Psoas muscle (tissue), 8 donors: ENCODE data around the gene NUP98. TPM values are rescaled to one million over a fixed set of nuclear protein-coding genes. Genes with fewer than 3 reads are reported as not detected.
A peak's percentile ranks its signal among the peaks of the same experiment; 100 is the strongest.

ENCODE experiments used
- ATAC-seq, 4 donors: fragments of 200-7000 bp; cut with Tn5 transposase; one replicate each; pipeline ENCODE4 v1.9.1; 2020; ENCODE audit warnings: moderate library complexity in 3 of 4, mild to moderate bottlenecking in 2 of 4
- DNase-seq, 2 donors: peaks; one replicate each; pipeline ENCODE4 v3.0.0-alpha.2; 2020
- H3K27ac ChIP-seq: fragments of 200-600 bp; one replicate; pipeline ENCODE4 v1.8.0; 2022
- H3K27me3 ChIP-seq, 3 donors: fragments of 200-600 bp in 1 of 3; one replicate each; pipeline versions ENCODE4 v1.6.1 to v1.8.0; 2013 to 2022; ENCODE audit warnings: low read length in 2 of 3, mild to moderate bottlenecking in 2 of 3, moderate library complexity in 1 of 3; ENCODE audit not compliant: insufficient read depth in 3 of 3
- H3K36me3 ChIP-seq, 2 donors: fragments of 200-600 bp in 1 of 2; one replicate each; pipeline versions ENCODE4 v1.6.1 to v1.8.0; 2013 to 2022; ENCODE audit warnings: low read depth in 1 of 2, mild to moderate bottlenecking in 1 of 2, moderate library complexity in 1 of 2; ENCODE audit not compliant: insufficient read depth in 1 of 2
- H3K4me1 ChIP-seq: fragments of 200-600 bp; one replicate; pipeline ENCODE4 v1.8.0; 2022
- H3K4me3 ChIP-seq: fragments of 200-600 bp; one replicate; pipeline ENCODE4 v1.8.0; 2022; ENCODE audit warnings: mild to moderate bottlenecking
- H3K9me3 ChIP-seq: fragments of 200-600 bp; one replicate; pipeline ENCODE4 v1.8.0; 2022
- CTCF ChIP-seq: fragments of 200-600 bp; IDR thresholded peaks from one replicate; pipeline ENCODE4 v1.8.0; 2022; ENCODE audit warnings: antibody characterized with exemption
- WGBS, 3 donors: extraction: QIAGEN DNeasy Blood & Tissue Kit; methylation state at CpG; one replicate each; pipeline versions ENCODE4 v1.1.6 to v1.1.7; 2013; 5-methylcytosine and 5-hydroxymethylcytosine counted together
- intact Hi-C, 2 donors: fragments of 100-400 bp; cut with DNase I; formaldehyde crosslinking; loops; one replicate each; pipeline versions ENCODE4 v1.11.0 to v1.14.2; 2022
- polyA plus RNA-seq, 3 donors: library from polyadenylated mRNA; stranded (reverse); fragments of 200-250 nt; gene quantifications; one replicate each; pipeline ENCODE4 v1.2.3, GENCODE V29; 2013
- total RNA-seq, 4 donors: library from RNA; stranded (reverse); fragmentation: NEBNext Ultra II Directional in 2 of 4; extraction: Animal tissue kit (Norgen Biotek cat#: 25700) in 2 of 4; gene quantifications; one replicate each; pipeline versions ENCODE4 v1.2.1 to v1.2.4, GENCODE V29; 2021 to 2023
- donor health status: healthy with polysubstance abuse.
- donor health status: DM: no; HTN: no; CAD: no; lungs with moderate emphysema.
- donor health status: Bipolar disorder and iron deficiency.
- donor health status: healthy.
- donor health status: DM: yes; HTN: yes; CAD: no.
- donor health status: DM: no; HTN: no; CAD: no.
- donor health status: DM: no; HTN: no; CAD: no.
- donor health status: DM: yes; HTN: yes; CAD: no.

NUP98 gene
- total and polyA plus RNA-seq, 7 donors: 25.9 to 85.1 (median 59.3) TPM

- peak; percentile 60 to 77 (median 73) for ATAC-seq
These were observed 13.6 kb upstream of the NUP98 start for GRCh38 chr11:3810951-3811350.

GRCh38 chr11:3810446-3810845 lies 13.1 kb upstream of the NUP98 start:
- peak in 1 of 4 donors; percentile 4 for ATAC-seq
- Histone ChIP-seq H3K9me3 (no peaks in the 10 kb centered on the region), H3K27me3 (no peaks in the 10 kb centered on the region), H3K27ac (peak overlapping the region; percentile 36), H3K4me3 (no peak overlapping the region), H3K36me3 (no peaks in the 10 kb centered on the region), H3K4me1 (peaks cover 13% of the 10 kb centered on the region)
- no peak for DNase-seq
- WGBS, 3 donors: 90 to 95% (median 94%) methylated on average over 3 of the region's 3 CpGs
- TF ChIP-seq CTCF: no peak
- intact Hi-C loops: loop anchor here in 1 of 2 donors (2.0 kb wide), 1 partner anchor 28 kb away; no protein-coding TSS in a partner anchor

More at GRCh38 chr11:3810951-3811350, 13.6 kb upstream of the NUP98 start:
- WGBS, 3 donors: 88 to 97% (median 92%) methylated on average over 4 of the region's 4 CpGs
- TF ChIP-seq CTCF: no peak
- peak overlapping the region; percentile 36 for H3K27ac ChIP-seq
- intact Hi-C loops: loop anchor here in 1 of 2 donors (2.0 kb wide), 1 partner anchor 28 kb away; no protein-coding TSS in a partner anchor
- no peak for DNase-seq
- no peaks in the 10 kb centered on the region for H3K36me3 ChIP-seq
- no peaks in the 10 kb centered on the region for H3K9me3 ChIP-seq
- H3K4me1 ChIP-seq: peaks cover 13% of the 10 kb centered on the region
- H3K4me3 ChIP-seq: no peak overlapping the region
- no peaks in the 10 kb centered on the region for H3K27me3 ChIP-seq

GRCh38 chr11:3809624-3809928 lies 12.2 kb upstream of the NUP98 start:
- no peak for DNase-seq
- Histone ChIP-seq H3K4me1 (peaks cover 13% of the 10 kb centered on the region), H3K27ac (no peak overlapping the region), H3K27me3 (no peaks in the 10 kb centered on the region), H3K4me3 (no peak overlapping the region), H3K36me3 (no peaks in the 10 kb centered on the region), H3K9me3 (no peaks in the 10 kb centered on the region)
- no peak for ATAC-seq
- intact Hi-C loops: no loop called here
- 91 to 94% (median 94%) methylated on average over 1 of the region's 1 CpG for WGBS, 3 donors
- TF ChIP-seq CTCF: no peak

GRCh38 chr11:3808861-3809623 lies 11.7 kb upstream of the NUP98 start:
- H3K27ac ChIP-seq: no peak overlapping the region
- H3K27me3 ChIP-seq: no peaks in the 10 kb centered on the region
- intact Hi-C loops: no loop called here
- DNase-seq (no peak), ATAC-seq (peak; percentile 64 to 73 (median 71))
- no peaks in the 10 kb centered on the region for H3K36me3 ChIP-seq
- peaks cover 13% of the 10 kb centered on the region for H3K4me1 ChIP-seq
- peak; percentile 34 for TF ChIP-seq CTCF
- H3K4me3 ChIP-seq: peak overlapping the region; percentile 78
- WGBS, 3 donors: 37 to 53% (median 49%) methylated on average over 5 of the region's 5 CpGs
- H3K9me3 ChIP-seq: no peaks in the 10 kb centered on the region
